Pulmonary artery endothelial cell (primary cell): ENCODE measurements around the gene DUS1L. TPM values are rescaled to one million over a fixed set of nuclear protein-coding genes. Genes with fewer than 3 reads are reported as not detected.

Experiments used
- DNase-seq: peaks from one replicate; pipeline ENCODE4 v3.0.0-alpha.2; 2011; ENCODE audit warnings: low read depth, low spot score
- total RNA-seq: library from RNA; depleted of rRNA; stranded (reverse); fragments of >200 nt; gene quantifications from 2 replicates; pipeline ENCODE4 v1.2.3, GENCODE V29; 2014

Gene DUS1L
- 66.1 and 84.1 TPM in 2 replicates for total RNA-seq

GRCh38 chr17:82065638-82066303 lies at the start of gene DUS1L:
Gene DUS1L, minus strand, starts transcription at chr17:82065804. Its CDS starts 745 bp downstream, at chr17:82065059.
- no peak for DNase-seq

GRCh38 chr17:82114872-82115271 lies 49.3 kb upstream of the DUS1L start:
- DNase-seq, result no peak

GRCh38 chr17:82114447-82114846 lies 48.8 kb upstream of the DUS1L start:
- DNase-seq, result no peak

GRCh38 chr17:82113941-82114340 lies 48.3 kb upstream of the DUS1L start:
- DNase-seq, result no peak

- DNase-seq, result no peak
These were observed 47.8 kb upstream of the DUS1L start for GRCh38 chr17:82113422-82113821.

GRCh38 chr17:82112914-82113311 lies 47.3 kb upstream of the DUS1L start:
- DNase-seq, result no peak

- no peak for DNase-seq
These were observed 46.7 kb upstream of the DUS1L start for GRCh38 chr17:82112181-82112913.

GRCh38 chr17:82110298-82110697 lies 44.7 kb upstream of the DUS1L start:
- no peak for DNase-seq

GRCh38 chr17:82108961-82109475 lies 43.4 kb upstream of the DUS1L start:
- DNase-seq, result no peak

GRCh38 chr17:82108496-82108945 lies 42.9 kb upstream of the DUS1L start:
- DNase-seq, result no peak

GRCh38 chr17:82108038-82108437 lies 42.4 kb upstream of the DUS1L start:
- DNase-seq, result no peak

GRCh38 chr17:82107341-82107860 lies 41.8 kb upstream of the DUS1L start:
- no peak for DNase-seq

- DNase-seq, result no peak
These were observed 41.2 kb upstream of the DUS1L start for GRCh38 chr17:82106688-82107305.

- DNase-seq, result no peak
These were observed 40.5 kb upstream of the DUS1L start for GRCh38 chr17:82105882-82106687.

GRCh38 chr17:82105417-82105881 lies 39.8 kb upstream of the DUS1L start:
- no peak for DNase-seq

GRCh38 chr17:82104797-82105416 lies 39.3 kb upstream of the DUS1L start:
- DNase-seq, result no peak

- DNase-seq, result no peak
These were observed 38.2 kb upstream of the DUS1L start for GRCh38 chr17:82103553-82104451.

- no peak for DNase-seq
These were observed 36.4 kb upstream of the DUS1L start for GRCh38 chr17:82101767-82102679.
